GM18526 (cell line): ENCODE data around the gene GBP4.

ENCODE experiments used
- POLR2A ChIP-seq: IDR thresholded peaks from 3 replicates; pipeline ENCODE4 v1.6.1; 2011; ENCODE audit not compliant: insufficient read length; ENCODE audit errors: extremely low read depth

The GBP4 gene

DNA sequence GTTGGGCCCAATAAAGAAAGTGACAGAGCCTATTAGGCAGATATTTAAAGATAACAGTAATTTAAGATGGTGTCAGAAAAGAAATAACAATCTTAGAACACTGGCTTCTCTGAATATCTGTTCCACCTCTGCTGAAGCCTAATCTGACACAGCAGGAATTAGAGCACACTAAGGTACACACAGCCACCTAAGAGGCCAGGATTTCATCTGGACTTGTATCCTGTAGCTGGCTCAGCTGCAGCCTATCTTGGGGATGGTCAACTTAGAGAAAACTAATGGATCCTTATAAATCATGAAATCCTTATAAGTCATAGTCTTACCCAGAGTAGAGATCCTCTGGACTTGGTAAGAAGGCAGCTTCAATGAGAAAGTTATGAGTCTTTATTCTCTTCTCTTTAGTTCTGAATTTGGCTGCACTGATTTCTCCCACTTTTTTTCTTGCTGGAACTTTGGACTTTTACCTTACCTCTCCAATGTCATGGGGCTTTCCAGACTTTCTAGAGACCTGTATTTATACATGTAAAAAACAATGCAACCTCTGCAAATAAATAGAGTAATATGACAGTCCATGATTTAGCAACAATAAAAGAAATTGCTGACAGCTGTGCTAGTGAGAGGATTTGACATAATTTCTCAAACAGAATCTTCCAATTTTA is 23.0 kb downstream of the GBP4 start, which contains the start of gene GBP7:
Gene GBP7, minus strand, starts transcription at position 403 of the 656 bp plus-strand sequence. CDS start 4,068 bp downstream, outside the sequence.
- TF ChIP-seq POLR2A, result no peak

- no peak for TF ChIP-seq POLR2A
These were observed 24.3 kb downstream of the GBP4 start for GRCh38 chr1:89174491-89174890.

GRCh38 chr1:89172468-89173143 is 26.1 kb downstream of the GBP4 start:
- TF ChIP-seq POLR2A, result no peak

DNA sequence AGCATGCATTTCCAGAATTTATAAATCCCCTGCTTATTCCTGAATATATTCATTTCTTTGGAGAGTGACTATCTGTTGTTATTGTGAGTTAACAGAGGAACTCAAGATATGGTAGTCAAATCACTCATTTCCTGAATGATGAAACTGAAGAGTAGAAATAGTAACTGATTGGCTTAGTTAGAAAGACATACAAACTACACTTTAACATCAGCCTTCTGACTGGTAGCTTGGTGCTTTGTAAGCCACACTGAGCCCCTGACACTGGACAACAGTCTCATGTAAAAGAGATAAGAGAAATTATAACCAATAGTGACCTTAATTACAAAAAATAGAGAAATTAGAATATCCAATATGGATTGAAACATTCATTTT is 27.7 kb downstream of the GBP4 start:
- TF ChIP-seq POLR2A, result no peak

- TF ChIP-seq POLR2A, result no peak
These were observed 28.3 kb downstream of the GBP4 start for GRCh38 chr1:89170170-89171066.

GRCh38 chr1:89169166-89169565 is 29.6 kb downstream of the GBP4 start:
- no peak for TF ChIP-seq POLR2A

GRCh38 chr1:89167590-89168230 is 31.0 kb downstream of the GBP4 start:
- no peak for TF ChIP-seq POLR2A

DNA sequence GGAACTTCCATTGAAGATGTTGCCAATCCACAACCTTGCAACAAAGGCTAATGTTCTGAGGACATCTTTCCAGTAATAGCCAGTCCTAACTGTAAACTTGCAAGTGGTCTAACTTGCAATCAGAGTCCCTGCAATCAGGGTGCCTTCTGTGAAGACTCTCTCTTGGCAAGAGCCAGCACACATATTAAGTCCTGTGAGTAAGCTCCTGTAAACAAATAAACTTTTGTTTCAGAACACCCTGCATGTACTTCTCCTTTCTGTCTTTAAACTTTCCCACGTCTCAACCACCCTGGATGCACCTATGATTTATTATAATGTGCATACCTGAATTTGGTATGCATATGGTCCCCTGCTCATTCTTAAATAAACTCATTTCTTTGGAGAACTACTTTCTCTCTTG is 32.0 kb downstream of the GBP4 start:
- no peak for TF ChIP-seq POLR2A

DNA sequence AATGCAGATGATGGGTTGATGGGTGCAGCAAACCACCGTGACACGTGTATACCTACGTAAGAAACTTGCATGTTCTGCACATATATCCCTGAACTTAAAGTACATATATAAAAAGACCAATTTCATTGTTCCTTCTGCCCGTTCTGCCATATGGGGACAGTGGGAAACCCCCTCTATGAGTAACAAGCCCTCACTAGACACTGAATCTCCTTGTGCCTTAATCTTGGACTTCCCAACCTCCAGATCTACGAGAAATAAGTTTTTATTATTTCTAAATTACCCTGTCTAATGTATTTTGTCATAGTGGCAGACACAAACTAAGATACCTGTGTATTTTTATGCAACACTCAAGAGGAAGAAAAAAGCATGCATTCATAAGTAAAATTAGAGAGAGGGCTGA is 32.9 kb downstream of the GBP4 start:
- no peak for TF ChIP-seq POLR2A

DNA sequence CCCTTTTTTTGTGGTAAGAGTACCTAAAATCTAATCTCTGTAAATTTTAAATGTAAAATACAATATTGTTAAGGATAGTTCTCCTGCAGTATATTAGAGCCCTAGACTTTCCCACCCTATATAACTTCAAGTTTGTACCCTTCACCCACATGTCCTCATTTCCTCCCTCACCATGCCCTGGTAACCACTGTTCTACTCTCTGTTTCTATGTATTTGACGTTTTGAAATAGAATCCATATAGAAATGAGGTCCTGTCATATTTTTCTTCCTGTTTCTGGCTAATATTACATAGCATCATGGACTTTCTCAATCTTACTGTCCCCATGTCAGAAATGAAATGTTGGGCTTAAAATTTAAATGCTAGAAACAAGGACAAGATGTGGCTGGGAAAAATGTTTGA is 47.7 kb downstream of the GBP4 start:
- no peak for TF ChIP-seq POLR2A

DNA sequence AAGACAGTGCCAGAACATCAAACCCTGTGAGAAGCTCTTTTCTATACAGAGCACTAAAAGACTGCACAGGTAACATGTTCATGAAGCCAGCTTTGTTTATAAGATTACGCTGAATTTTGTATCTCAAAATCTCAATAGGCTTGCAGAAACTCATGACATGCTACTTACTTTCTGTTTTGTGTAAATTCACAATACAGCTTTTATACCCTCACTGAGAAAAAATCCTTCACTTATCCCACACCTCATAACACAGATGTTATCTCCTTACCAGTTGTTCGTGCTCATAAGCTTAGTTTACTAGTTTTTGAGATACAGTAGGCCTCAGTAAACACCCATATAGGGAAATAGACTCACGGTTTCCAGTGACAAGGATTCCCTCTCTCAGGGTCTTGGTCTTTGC is 48.8 kb downstream of the GBP4 start:
- no peak for TF ChIP-seq POLR2A

GRCh38 chr1:89149229-89149628 is 49.5 kb downstream of the GBP4 start:
- no peak for TF ChIP-seq POLR2A

DNA sequence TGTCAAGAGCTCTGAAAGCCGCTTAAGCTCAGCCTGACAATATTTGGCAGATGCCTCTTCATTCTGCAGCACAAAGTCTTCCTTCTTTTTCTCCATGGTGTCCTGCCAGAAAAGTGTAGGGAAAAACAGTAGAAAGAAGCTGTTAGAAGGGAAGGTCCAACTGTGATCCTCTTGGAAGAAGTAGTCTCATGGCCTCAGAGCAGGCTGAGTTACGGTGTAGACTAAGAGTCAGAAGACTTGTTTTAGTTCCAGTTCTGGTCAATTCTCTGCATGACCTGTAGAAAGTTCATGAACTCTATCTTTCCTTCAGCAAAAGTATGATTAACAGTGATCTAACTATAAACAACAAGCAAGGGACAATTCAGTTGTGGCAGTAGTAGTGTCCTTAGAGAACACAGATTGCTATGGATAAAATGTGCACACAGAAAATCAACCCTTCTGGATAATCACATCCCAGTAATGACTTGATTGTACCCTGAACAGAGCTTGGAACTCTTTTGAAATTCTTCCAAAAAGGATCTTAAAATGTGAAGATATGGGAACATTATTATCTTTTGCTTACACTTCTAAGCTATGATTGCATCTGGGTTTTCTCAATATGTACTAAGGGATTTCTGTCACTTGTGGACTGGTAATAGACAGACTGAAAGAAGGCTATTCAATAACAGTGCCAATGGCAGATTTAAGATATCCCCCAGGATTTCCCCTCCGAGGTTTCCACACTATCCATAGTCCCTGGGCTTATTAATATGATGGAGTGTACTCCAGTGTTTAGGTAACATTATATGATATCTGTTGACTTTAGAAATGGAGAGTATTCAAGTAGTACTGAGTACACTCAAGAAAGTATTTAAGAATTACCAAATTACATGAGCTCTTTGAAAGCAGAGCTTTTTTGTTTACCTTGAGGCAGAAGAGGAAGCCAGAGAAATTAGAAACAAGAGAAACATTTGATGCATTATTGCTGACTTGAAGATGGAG is 50.8 kb downstream of the GBP4 start:
- TF ChIP-seq POLR2A, result no peak

DNA sequence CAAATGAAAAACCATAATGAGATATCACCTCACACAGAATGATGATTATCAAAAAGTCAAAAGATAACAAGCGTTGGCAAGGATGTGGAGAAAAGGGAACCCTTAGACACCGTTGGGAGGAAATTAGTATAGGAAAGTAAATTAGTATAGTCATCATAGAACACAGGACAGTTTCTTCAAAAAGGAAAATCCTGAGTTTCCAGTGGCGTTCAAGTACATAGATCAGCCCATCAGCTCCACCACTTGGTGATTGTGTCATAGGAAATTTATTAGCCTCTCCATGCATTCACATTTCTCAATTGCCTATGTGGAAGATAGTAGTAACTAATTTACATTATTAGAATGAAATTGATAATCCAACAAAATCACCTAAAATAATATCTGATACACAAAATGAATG is 52.0 kb downstream of the GBP4 start:
- TF ChIP-seq POLR2A, result no peak
